ENCODE data around the gene BBLN. TPM values are rescaled to one million over a fixed set of nuclear protein-coding genes. Genes with fewer than 3 reads are reported as not detected.

The BBLN gene
- total RNA-seq, 1 experiment from 2014 or later = 74.9 TPM

- Histone ChIP-seq H2BK15ac (ENCODE audit: low read depth, low read length) (no peak overlapping the region), H3K27ac (ENCODE audit: insufficient read length, low read depth, low read length) (no peak overlapping the region), H3T11ph (ENCODE audit: low read length) (no peak overlapping the region), H3K9me3 (ENCODE audit: control insufficient read depth, low read depth, low read length) (no peaks in the 10 kb centered on the region), H3K18ac (ENCODE audit: insufficient read length, low read depth, low read length) (no peak overlapping the region), H2AK5ac (ENCODE audit: insufficient read length, low read length) (no peak overlapping the region), H2BK12ac (ENCODE audit: insufficient read length, low read depth, low read length) (no peak overlapping the region), H2BK5ac (ENCODE audit: insufficient read length, low read length) (no peak overlapping the region), H3K4ac (ENCODE audit: low read depth, low read length) (no peak overlapping the region), H3K23me2 (ENCODE audit: insufficient read length, low read depth, low read length, poor library complexity, severe bottlenecking) (no peaks in the 10 kb centered on the region), H3K23ac (ENCODE audit: insufficient read length, low read depth, low read length) (no peak overlapping the region), H2BK20ac (ENCODE audit: low read depth, low read length, poor library complexity, severe bottlenecking) (no peak overlapping the region), H3K56ac (ENCODE audit: insufficient read length, low read depth, low read length) (no peak overlapping the region), H2AFZ (ENCODE audit: low read length) (no peak overlapping the region), H3K4me2 (ENCODE audit: insufficient read depth, insufficient read length, low read length) (no peak overlapping the region), H4K8ac (replicated peaks; ENCODE audit: insufficient read length, low read depth, low read length) (no peak overlapping the region), H3K27me3 (ENCODE audit: insufficient read depth, low read length) (no peaks in the 10 kb centered on the region), H4K91ac (ENCODE audit: insufficient read length, low read depth, low read length) (no peak overlapping the region), H3K79me1 (ENCODE audit: insufficient read depth, low read depth, low read length, poor library complexity, severe bottlenecking) (no peaks in the 10 kb centered on the region), H3K14ac (ENCODE audit: insufficient read depth, low read length) (no peak overlapping the region), H2BK120ac (ENCODE audit: low read depth, low read length, poor library complexity, severe bottlenecking) (no peak overlapping the region), H4K20me1 (ENCODE audit: control insufficient read depth, insufficient read depth, insufficient read length) (no peaks in the 10 kb centered on the region), H3K79me2 (ENCODE audit: insufficient read depth, low read length) (no peaks in the 10 kb centered on the region), H3K4me1 (ENCODE audit: insufficient read depth, low read length) (no peaks in the 10 kb centered on the region), H3K9ac (ENCODE audit: extremely low read depth, insufficient read length, low read length) (no peak overlapping the region), H4K5ac (ENCODE audit: insufficient read length, low read depth, low read length) (no peak overlapping the region)
- no CpG with 5 or more reads among the region's 4 CpGs for WGBS (ENCODE audit: extremely low coverage, insufficient read length, low lambda C conversion rate)
- no peak for TF ChIP-seq CTCF (conservative IDR thresholded peaks at IDR 0.05)
- Mint-ChIP-seq H3K4me3 (no peak overlapping the region), H3K27me3 (ENCODE audit: low read depth) (no peaks in the 10 kb centered on the region), H3K27ac (no peak overlapping the region), H3K9me3 (peaks cover 0 to 3% of the 10 kb centered on the region in 2 experiments; a peak in 1 of 5 replicates), H3K4me1 (no peaks in the 10 kb centered on the region), H3K36me3 (ENCODE audit: insufficient read depth in 1 of 3, low read depth in 3 of 3) (peaks cover 29 to 65% (median 53%) of the 10 kb centered on the region in 3 experiments)
- no peak for DNase-seq
These were observed 14.0 kb downstream of the BBLN start for GRCh38 chr9:128174062-128174461.
